Activated CD8-positive, alpha-beta T cell treated with anti-CD3 and anti-CD28 coated beads for 36 hours (primary cell): Measurements from ENCODE around the gene SIRPG. TPM values are rescaled to one million over a fixed set of nuclear protein-coding genes. Genes with fewer than 3 reads are reported as not detected.
A peak's percentile ranks its signal among the peaks of the same experiment; 100 is the strongest.
"Not testable (repeated sequence)": the region's sequence is repeated elsewhere in the genome, so short reads cannot be mapped to it uniquely, and the experiment has no call there.

Experiments
- ATAC-seq: fragments of 200-7000 bp; cut with Tn5 transposase; one replicate; pipeline ENCODE4 v1.10.0; 2021; ENCODE audit warnings: mild to moderate bottlenecking, moderate library complexity
- CTCF ChIA-PET: fragments of 350-600 bp; sonication (Branson Sonifier 250); formaldehyde crosslinking; loops from one replicate; lab custom pipeline; 2021; ENCODE audit warnings: antibody characterized with exemption; lab: Charles Lee
- POLR2A ChIA-PET: fragments of 350-600 bp; sonication (Branson Sonifier 250); formaldehyde crosslinking; loops from one replicate; lab custom pipeline; 2021; ENCODE audit warnings: antibody characterized with exemption; lab: Charles Lee
- DNase-seq: peaks from one replicate; pipeline ENCODE4 v3.0.0-alpha.2; 2020
- H3K27ac Mint-ChIP-seq: one replicate; pipeline ENCODE4 v1.8.0; 2021; ENCODE audit warnings: mild to moderate bottlenecking, mixed read lengths
- H3K27me3 Mint-ChIP-seq: one replicate; pipeline ENCODE4 v1.8.0; 2021; ENCODE audit warnings: mixed read lengths
- H3K36me3 Mint-ChIP-seq: one replicate; pipeline ENCODE4 v1.8.0; 2021; ENCODE audit warnings: low read depth, mixed read lengths
- H3K4me1 Mint-ChIP-seq: one replicate; pipeline ENCODE4 v1.8.0; 2021; ENCODE audit warnings: low read depth, mixed read lengths
- H3K4me3 Mint-ChIP-seq: one replicate; pipeline ENCODE4 v1.8.0; 2021; ENCODE audit warnings: mild to moderate bottlenecking, moderate library complexity, mixed read lengths
- H3K9me3 Mint-ChIP-seq: one replicate; pipeline ENCODE4 v1.8.0; 2021; ENCODE audit warnings: mixed read lengths
- intact Hi-C: fragments of 100-400 bp; cut with micrococcal nuclease; formaldehyde crosslinking; loops from one replicate; pipeline ENCODE4 v1.10.0; 2022
- total RNA-seq, 2 experiments: library from RNA; stranded (reverse); gene quantifications; one replicate each; pipeline ENCODE4 v1.2.3, GENCODE V29; 2021
- TF ChIP-seq, protein P1 (sequence below): fragments of 200-600 bp; IDR thresholded peaks from one replicate; pipeline ENCODE4 v1.8.0; 2022; ENCODE audit warnings: antibody characterized with exemption, mild to moderate bottlenecking

Gene SIRPG
- 10 to 100 TPM; 45.4 to 48.6 TPM for total RNA-seq

DNA sequence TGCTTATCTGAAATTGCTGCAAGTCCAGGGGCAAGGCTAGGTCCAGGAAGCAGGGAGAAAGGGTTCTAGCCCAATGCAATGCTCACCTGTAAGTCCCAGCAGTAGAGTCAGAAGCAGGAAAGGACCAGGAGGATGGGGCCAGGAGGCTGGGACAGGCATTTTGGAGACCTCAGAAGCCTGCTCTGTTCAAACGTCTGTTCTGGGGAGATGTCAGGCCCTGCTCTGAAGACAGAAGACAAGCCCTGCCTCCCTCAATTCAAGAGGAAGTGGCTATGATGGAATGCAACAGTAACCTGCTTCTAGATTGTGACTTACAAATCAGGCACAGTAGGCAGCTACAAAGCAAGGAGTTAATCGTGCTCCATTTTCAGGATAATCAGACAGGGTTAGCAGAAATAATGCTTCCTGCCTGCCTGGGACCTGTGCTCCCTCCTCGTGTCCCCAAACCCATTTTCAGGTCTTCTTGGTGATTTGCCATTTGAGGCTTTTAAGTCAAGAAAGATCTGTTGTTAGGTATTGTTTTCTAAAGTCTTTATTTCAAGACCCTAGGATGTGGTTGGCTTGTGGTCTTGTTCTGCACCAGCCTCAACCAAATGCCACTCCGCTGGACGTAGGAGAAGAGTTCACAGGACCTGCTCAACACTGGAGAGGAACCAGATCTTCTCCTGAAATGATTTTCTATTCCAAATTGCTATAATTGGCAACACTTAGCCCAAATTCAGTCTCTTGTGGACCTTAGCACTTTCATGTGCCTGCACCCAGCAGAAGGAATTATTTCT, at the start of gene SIRPG:
Gene SIRPG (minus strand): TSS at position 224 of the 779 bp plus-strand sequence. CDS start 65 bp downstream, at position 159.
- ATAC-seq (peak; percentile 65), DNase-seq (peak; percentile 72)
- peaks cover 65% of the 10 kb centered on the region for H3K36me3 Mint-ChIP-seq
- H3K4me1 Mint-ChIP-seq = peaks cover 87% of the 10 kb centered on the region
- peaks cover 23% of the 10 kb centered on the region for H3K9me3 Mint-ChIP-seq
- TF ChIP-seq, protein P1, sequence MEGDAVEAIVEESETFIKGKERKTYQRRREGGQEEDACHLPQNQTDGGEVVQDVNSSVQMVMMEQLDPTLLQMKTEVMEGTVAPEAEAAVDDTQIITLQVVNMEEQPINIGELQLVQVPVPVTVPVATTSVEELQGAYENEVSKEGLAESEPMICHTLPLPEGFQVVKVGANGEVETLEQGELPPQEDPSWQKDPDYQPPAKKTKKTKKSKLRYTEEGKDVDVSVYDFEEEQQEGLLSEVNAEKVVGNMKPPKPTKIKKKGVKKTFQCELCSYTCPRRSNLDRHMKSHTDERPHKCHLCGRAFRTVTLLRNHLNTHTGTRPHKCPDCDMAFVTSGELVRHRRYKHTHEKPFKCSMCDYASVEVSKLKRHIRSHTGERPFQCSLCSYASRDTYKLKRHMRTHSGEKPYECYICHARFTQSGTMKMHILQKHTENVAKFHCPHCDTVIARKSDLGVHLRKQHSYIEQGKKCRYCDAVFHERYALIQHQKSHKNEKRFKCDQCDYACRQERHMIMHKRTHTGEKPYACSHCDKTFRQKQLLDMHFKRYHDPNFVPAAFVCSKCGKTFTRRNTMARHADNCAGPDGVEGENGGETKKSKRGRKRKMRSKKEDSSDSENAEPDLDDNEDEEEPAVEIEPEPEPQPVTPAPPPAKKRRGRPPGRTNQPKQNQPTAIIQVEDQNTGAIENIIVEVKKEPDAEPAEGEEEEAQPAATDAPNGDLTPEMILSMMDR = no peak
- ChIA-PET POLR2A (interaction anchor here (1.1 to 2.1 kb wide), 5 partner anchors 7 to 19 kb away, joined by 3 to 13 read pairs (median 6); no protein-coding TSS in a partner anchor), CTCF (no interaction called here)
- H3K4me3 Mint-ChIP-seq = peak within 1 kb of the TSS; percentile 94
- intact Hi-C loops = no loop called here
- H3K27me3 Mint-ChIP-seq = no peaks in the 10 kb centered on the region
- H3K27ac Mint-ChIP-seq = peak within 1 kb of the TSS; percentile 99

DNA sequence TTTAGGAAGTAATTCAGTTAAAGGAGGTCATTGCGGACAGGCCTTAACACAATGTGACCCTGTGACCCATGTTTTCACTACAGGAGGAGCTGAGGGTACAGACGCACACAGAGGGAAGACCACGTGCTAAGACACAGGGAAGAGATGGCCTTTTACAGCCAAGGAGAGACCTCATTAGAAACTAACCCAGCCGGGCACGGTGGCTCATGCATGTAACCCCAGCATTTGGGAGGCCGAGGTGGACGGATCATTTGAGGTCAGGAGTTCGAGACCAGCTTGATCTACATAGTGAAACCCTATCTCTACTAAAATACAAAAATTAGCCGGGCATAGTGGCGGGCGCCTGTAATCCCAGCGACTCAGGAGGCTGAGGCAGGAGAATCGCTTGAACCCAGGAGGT, 49.3 kb upstream of the SIRPG start:
- peaks cover 22% of the 10 kb centered on the region for H3K4me1 Mint-ChIP-seq
- ATAC-seq, intact Hi-C loops, H3K27me3 Mint-ChIP-seq, H3K36me3 Mint-ChIP-seq, H3K27ac Mint-ChIP-seq, DNase-seq, H3K9me3 Mint-ChIP-seq, H3K4me3 Mint-ChIP-seq, POLR2A ChIA-PET: not testable (repeated sequence)
- CTCF ChIA-PET = interaction anchor here (1.0 kb wide), 2 partner anchors 70 to 187 kb away, joined by 3 read pairs; no protein-coding TSS in a partner anchor

DNA sequence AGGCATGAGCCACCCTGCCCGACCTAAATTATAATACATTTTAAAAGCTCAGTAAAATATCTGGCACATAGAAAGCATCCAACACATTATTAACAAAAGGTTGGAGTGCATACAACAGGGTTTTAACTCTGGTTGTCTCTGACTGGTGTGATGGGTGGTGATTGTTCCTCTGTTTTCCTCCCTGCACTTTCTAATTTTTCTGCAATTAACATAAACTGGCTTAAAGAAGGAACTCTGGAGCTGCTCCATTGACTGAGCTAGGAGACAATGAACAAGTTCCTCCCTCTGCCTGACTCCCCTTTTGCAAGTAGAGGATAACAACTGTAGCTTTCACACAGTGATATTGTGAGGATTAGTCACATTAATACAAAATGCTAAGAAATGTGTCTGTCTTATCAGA, 48.5 kb upstream of the SIRPG start:
- Mint-ChIP-seq H3K9me3 (peaks cover 2% of the 10 kb centered on the region), H3K27ac (no peak overlapping the region), H3K4me3 (no peak overlapping the region), H3K27me3 (no peaks in the 10 kb centered on the region), H3K36me3 (no peaks in the 10 kb centered on the region), H3K4me1 (peaks cover 22% of the 10 kb centered on the region)
- ATAC-seq (no peak), DNase-seq (no peak)
- ChIA-PET CTCF (interaction anchor here (0.9 to 1.2 kb wide), 3 partner anchors 9 to 186 kb away, joined by 3 read pairs; no protein-coding TSS in a partner anchor), POLR2A (no interaction called here)
- intact Hi-C loops = no loop called here
- TF ChIP-seq, protein P1 = no peak

DNA sequence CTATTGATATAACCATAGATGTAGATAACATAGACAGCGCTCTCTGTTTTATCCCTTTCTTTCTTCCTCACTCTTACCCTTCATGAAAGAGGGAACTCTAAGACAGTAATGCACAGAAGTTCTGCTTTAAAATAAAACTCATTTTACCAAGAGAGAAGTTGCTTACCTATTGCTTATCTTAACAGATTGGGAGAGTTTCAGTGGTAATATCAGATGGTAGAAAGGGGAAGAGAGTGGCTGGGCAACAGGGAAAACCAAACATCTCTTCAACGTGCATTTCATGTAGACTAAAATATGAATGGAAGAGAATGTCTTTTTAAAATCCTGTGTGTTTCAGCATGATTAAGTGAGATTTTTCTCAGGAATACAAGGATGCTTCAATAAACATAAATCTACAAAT, 45.3 kb upstream of the SIRPG start:
- no peaks in the 10 kb centered on the region for H3K27me3 Mint-ChIP-seq
- no peak for ATAC-seq
- ChIA-PET POLR2A (interaction anchor here (1.3 kb wide), 1 partner anchor 21 kb away, joined by 3 read pairs; no protein-coding TSS in a partner anchor), CTCF (no interaction called here)
- DNase-seq = no peak
- peaks cover 8% of the 10 kb centered on the region for H3K4me1 Mint-ChIP-seq
- H3K36me3 Mint-ChIP-seq = no peaks in the 10 kb centered on the region
- no peak overlapping the region for H3K27ac Mint-ChIP-seq
- intact Hi-C loops = no loop called here
- TF ChIP-seq, protein P1 = no peak
- peaks cover 4% of the 10 kb centered on the region for H3K9me3 Mint-ChIP-seq
- no peak overlapping the region for H3K4me3 Mint-ChIP-seq

DNA sequence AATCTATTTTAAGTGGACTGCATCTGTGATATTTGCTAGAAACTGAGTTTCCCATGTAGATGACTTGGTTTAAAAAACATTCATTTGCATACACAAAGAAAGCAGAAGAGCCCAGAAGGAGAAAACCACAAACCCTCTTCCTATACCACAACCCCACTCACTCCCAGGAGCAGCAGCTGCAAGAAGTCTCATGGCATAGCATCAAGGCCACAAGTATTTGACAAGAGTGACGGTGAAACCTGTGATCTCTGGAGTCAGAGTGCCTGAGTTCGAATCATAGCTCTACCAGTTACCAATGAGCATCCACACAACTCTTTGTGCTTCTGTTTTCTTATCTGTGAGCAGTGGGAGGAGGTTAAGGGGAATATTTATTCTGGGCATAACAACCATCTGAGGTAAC, 44.7 kb upstream of the SIRPG start:
- DNase-seq (no peak), ATAC-seq (no peak)
- H3K27ac Mint-ChIP-seq = no peak overlapping the region
- H3K27me3 Mint-ChIP-seq = no peaks in the 10 kb centered on the region
- TF ChIP-seq, protein P1 = no peak
- H3K4me3 Mint-ChIP-seq = no peak overlapping the region
- ChIA-PET POLR2A (interaction anchor here (1.3 kb wide), 1 partner anchor 21 kb away, joined by 3 read pairs; no protein-coding TSS in a partner anchor), CTCF (no interaction called here)
- H3K4me1 Mint-ChIP-seq = peaks cover 6% of the 10 kb centered on the region
- intact Hi-C loops = no loop called here
- H3K36me3 Mint-ChIP-seq = no peaks in the 10 kb centered on the region
- peaks cover 4% of the 10 kb centered on the region for H3K9me3 Mint-ChIP-seq
